Measurements from ENCODE around the gene RNF157.
A peak's percentile ranks its signal among the peaks of the same experiment; 100 is the strongest.

Gene RNF157

DNA sequence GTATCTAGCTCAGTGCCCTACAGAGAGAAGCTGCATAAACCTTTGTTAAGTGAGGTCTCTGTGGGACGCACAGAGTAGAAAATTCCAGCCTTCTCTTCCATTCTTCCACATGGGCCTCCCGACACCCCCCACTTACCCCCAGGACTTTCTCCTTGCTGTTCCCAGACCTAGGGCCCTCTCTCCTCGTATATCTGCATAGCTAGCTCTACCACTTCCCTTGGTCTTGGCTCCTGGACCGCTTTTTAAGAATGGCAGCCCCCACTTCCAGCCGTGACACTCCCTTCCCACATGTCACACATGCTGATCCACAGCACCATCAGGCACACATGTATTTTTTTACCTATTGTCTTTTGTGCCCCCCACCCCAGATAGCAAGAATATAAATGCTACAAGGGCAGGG lies 82.5 kb downstream of the RNF157 start:
- DNase-seq (ENCODE audit: low spot score), result no peak

DNA sequence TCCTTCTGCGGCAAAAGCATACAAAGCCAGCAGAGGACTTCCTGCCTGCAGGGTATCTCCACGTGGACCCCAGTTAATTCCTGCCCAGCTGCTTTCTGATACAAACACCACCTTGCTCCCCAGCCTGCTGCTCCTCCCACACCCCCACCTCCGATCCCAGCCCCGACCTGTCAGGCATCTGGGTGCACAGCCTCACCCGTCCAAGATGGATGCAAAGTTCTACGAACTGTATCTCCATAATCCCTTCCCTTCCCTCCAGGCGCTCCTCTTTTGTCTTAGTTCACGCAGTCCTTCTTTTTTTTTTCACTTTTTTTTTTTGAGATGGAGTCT lies 83.7 kb downstream of the RNF157 start:
- no peak for DNase-seq (ENCODE audit: low spot score)

DNA sequence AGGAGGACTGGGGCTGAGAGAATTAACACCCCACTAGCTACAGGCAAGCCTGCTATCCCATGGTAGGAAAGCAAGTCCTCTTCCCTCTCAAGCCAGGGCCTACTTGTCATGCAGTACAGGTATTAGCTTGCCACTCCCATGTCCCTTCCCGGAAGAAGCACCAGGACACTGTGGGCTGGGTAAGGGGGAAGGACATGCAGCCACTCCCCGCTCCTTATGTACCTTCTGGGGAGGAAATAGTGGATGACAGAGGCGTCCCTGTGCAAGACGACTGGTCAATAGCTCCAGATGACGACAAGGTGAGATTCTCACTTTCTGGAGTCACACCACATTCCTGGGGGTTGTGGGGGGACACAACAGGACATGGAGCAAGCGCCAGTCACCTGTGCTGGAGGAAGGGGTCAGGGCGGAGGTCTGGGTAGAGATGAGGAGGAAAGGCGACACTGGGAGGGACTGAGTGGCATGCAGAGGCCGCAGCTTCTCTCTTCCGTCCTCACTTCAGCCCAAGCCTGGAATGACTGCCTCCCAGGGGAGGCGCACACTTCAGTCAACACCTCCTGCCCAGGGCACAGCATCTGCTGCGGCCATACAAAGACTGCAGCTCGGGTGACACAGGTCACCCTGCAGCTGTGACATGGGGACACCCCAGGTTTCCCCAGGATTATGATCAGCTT lies 84.2 kb downstream of the RNF157 start:
- DNase-seq (ENCODE audit: low spot score), result no peak

DNA sequence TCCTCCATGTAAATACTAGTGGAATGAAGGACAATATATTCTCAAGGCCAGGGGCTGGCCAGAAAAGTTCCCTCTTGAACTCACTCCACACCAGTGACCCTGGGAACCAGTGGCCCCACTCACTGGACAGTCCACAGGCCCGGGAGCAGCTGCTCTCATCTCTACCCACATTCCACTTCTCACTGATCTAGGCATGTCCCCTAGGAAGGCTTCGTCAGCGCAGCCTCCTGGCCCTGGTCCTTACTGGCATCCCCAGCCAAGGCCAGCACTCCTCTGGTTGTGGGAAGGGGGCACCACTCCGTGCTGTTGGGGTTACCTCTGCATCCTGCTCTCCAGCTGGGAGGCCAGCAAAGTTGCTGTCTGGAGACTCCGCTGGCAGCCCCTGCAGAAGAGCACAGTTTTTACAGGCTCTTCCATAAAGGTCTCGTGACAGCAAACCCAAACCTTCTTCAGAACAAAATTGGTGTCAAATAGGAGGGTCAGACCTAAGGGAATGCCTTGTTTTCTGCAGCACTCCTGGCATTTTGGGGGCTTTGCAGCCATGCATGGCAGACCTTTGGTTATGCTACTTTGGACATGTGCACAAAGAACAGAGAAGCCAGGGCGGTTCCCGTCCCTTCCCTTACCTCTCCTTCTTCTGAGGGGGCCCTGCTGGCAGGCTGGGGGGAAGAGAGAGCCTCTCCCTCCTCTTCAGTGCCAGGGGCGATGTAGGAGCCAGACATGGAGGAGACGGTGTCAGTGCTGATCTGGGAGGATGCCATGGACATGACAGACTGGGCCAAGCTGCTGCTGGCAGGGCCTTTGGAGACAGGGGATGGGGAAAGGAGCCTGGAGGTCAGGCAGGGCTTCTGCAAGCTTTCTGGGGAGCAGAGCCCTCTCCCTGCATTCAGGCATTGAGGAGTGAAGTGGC lies 85.1 kb downstream of the RNF157 start:
- DNase-seq (ENCODE audit: low spot score), result no peak

DNA sequence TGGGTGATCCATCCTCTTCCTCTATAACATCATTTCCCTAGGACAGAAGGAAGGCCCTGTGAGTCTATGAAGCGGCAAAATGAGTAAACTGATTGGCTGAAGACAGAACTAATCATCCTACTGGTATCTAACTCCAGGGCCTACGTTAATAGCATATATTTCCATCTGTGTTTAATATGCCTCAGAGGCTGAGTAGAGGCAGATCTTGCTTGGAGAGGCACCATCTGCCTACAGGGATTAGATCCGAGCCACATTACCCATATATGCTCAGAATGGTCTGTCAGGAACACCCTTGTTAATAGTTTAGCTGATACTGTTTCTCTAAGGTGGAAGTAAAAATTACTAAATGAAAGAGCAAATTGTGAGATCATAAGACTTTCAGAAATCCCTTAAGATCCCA lies 86.0 kb downstream of the RNF157 start:
- DNase-seq (ENCODE audit: low spot score), result no peak

DNA sequence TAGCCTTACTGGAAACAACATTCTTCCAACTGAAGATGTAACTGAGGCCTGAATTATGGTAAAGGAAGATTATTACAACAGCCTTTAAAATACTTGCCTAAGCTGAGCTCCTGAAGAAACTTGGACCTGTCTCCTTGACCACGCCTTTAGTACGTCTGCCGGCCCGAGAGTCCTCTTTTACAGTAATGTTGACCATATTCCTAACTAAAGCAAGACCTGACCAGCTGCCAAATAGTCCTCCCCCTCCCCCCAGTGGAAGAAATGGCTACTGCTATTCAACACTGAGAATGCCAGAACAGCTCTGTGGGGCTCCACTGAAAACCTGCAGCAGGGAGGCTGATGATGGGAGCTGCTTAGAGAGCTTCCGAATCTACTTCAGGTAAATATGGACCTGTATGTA lies 86.7 kb downstream of the RNF157 start:
- no peak for DNase-seq (ENCODE audit: low spot score)

DNA sequence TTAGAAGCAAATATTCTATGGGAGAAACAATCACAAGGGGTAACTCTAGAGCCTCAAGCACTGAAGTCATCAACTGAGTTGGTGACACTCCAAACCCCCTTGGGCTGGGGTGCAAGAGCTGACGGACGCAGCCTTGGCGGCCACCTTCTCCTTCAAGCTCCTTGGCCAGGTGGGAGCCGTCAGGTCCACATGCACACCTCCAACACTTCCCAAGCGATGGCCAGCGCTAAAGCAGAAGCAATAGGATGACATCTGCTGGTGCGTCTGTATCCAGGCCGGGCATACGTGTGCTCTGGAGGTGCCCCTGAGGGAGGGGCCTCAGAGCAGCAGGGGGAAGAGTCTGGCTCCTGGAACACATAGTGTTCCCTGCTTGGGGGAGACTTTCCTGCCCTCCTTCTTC lies 87.1 kb downstream of the RNF157 start:
- no peak for DNase-seq (ENCODE audit: low spot score)

DNA sequence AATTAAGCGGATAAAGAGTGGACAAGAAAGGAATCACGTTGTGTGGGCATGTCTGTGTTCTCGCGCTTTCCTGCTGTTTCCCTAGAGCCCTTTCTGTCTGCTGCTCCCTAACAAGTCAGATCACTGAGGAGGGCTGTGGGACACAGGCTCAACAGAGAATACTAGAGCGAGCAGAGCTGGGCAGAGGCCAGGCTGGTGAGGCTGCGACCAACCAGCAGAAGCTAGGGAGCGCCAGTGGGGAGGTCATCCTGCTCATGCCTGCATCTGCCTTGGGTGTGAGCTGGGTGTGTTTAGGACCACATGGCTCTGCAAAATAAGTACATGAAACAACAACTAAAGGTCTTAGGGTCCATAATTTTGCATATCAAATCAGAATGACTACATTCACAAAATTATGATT lies 87.7 kb downstream of the RNF157 start:
- no peak for DNase-seq (ENCODE audit: low spot score)

DNA sequence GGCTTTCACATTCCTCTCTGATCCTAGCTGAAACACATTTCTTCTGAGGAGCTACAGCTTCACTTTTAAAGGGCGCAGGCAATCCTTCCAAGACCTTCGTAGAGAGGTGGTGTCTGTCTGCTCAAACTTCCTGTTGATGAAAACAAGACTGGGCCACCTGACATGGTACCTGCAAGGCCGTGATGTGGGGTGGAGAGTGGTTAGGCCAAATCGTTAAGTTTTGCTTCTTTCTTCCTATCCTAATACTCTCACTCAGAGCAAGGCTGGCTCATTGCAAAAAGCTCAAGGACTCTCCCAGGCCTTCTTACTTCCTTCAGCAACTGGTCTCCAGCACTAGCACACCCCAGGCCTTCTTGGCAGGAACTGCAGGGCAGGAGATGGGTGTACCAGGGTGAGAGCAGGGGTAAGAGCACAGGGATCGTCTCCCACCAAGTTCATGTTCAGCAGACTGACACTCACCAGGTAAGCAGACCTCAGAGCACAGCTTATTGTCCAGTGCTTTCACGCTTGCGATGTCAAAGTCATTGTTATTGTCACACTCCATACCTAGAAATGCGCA lies 88.3 kb downstream of the RNF157 start:
- DNase-seq (ENCODE audit: low spot score), result no peak

DNA sequence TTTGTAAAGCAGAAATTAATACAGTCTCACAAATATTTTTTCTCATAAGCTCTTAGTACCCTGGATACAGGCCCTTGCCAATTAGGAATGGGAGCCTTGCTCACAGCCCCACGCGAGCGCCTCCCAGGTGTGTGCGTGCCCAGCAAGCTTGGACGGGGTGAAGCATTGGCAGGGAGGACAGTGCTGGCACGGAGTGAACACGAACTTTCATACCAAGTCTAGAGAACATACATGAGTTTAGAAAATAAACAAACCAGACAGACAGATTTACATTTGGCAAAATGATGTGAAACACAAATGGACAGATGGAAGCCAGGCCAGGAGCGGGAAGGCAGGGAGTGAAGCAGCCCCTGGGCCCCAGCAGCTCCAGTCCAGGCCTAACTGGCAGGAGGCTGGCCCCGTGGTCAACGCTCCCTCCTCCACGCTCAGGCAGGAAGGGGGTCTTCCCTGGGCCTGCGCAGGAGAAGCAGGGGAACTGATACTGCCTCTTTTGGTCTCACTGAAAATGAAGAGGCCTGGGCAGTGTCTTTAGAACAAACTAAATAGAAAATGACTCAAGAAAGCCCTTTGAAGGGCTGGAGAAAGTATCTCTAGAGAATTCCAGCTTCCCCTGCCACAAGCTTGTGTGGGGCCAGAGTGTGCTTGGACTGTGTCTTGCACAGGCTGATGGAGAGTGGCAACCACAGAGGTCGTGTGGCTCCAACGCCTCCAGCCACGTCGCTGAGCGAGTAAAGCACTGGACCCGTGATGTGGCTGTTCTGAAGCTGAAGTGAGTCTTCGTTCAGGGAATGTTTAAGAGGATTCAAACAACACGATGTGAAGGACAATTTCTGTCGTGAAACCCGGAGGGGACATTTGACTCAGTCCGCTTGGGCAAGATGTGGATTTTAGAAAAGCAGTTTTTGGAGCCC lies 89.3 kb downstream of the RNF157 start:
- DNase-seq (ENCODE audit: low spot score), result no peak

DNA sequence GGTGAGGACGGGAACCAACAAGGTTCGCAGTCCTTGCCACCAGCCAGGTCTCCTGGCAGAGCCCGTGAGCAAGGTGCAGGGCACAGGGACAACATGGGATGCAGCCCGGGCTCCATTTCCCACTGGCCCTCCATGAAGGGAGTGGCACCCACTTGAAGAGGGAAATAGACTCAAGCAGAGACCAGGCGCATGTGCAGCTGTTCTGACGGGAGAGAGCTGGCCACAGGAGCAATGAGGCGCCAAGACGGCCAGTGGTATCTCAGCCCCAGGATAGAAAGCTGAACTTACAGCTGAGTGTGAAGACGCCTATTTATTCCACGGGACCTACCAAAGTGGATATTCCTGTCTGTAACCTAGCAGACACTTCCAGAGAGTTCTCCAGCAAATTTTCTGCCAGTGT lies 91.1 kb downstream of the RNF157 start:
- DNase-seq (ENCODE audit: low spot score), result no peak

DNA sequence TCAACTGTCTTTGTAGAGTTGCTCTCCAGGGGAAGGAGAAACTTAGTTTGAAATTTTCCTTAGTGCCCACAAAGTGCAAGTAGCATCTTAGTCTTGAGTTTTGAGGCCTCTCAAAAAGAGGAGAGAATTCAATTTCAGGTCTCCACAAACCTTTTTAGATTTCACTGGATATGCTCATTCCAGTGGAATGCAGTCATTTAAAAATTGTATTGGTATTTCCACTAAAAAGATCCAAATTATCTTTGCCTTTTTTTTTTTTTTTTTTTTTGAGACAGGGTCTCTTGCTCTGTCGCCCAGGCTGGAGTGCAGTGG lies 92.3 kb downstream of the RNF157 start:
- DNase-seq (ENCODE audit: low spot score), result no peak

DNA sequence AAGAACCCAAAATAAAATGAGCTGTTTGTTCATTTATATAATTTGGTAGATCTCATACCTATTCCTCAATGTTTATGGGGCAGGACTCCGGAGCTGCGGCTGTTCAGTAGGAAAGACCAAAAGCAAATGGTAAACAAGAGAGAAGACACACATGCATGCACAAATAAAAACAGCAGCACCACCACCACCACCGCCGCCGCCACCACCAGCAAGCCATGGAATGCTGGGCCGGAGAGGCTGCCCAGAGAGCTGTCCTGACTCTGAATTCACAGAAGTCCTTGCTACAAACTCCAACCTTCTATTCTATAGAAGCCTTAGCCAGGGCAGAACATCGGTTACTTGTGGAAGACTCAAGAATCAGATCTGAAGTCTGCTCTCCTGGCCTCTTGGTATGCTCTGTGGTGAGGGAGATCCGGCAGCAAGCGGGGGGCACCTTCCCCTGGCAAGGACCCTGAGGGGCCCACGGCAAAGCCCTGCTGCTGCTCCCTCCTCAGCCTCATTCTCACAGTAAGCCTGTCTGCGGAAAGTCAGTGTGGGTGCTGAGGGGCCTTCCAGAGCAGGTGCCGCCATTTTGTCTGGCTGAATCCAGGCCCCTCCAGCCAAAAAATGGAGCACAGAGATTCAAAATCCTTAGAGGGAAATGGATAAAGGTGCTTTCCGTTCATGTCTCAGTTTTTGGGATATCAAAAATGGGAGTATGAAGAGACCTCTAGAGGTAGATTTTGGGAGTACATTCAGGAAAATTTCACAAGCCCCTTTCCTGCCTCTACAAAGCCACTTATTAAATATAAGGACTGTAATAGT lies 92.9 kb downstream of the RNF157 start:
- DNase-seq (ENCODE audit: low spot score), result no peak

DNA sequence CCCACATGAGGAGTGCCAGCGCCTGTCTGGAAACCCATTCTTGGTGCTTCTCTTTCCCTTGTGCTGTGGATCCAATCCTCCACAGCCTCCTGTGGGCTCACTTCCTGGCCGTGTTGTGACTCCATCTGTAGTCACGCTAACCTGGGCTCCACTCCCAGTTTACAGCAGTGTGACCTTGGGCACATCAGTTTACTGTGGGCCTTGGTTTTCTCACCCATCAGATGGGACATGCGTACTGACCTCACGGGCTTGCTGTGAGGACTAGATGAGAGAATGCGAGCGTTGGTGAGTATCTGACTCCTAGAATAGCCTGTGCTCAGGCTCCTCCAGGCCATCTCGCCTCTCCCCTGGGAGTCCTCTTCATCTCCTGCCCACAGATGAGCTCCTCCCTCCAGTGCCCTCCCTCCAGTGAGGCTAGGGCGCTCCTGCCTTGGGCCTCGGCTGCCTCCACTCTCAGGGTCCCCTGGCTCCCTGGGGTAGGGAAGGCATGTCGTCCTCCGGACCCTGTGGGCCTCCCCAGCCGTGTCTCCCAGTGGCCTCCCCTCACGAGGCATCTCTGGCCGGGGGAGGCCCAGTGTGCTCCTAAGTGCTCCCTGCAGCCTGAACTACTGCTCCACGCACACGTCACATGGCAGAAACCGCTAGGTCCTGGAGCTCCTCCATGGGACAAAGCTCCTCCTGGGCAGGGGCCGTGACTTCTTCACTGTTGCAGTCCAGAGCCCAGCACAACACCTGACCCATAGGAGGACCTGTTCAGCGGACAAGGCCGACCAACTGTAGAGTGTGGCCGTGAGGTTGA lies 94.0 kb downstream of the RNF157 start:
- DNase-seq (ENCODE audit: low spot score), result no peak

DNA sequence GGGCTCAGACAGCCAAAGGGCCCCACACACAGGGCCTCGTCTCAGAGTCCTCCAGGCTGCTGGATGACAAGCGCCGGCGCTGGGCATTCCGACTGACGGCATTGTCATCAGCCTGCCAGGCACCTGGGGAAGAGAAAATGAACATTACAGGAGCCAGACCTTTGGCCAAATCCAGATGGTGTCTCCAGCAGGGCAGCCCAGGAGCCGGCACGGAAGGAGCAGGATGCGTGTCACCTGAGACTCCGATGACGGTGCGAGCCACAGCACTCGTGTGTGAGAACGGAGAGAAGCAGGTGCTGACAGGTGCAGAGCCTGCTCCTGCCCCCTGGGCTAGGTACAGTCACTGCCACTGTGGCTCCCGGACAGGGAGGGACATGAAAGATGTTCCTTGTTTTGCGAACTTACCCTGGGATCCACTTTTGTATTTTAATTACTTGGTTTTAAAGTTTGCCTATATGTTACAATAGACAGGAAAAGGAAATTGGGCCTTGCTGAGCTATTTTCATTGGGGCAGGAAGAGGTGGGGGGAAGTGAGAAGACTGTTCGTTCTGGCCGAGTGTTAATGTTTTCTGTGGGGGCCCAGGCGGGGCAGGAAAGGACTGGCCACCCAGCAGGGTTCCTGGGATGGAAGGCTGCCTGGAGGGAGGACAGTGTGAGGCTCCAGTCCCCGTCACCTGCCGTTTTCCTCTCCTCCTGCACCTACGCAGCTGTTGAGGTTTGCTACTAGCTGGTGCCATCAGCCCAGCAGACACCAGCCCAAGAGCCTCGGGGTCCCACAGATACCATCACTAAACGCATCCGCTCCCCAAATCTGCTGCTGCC lies 94.9 kb downstream of the RNF157 start:
- no peak for DNase-seq (ENCODE audit: low spot score)

DNA sequence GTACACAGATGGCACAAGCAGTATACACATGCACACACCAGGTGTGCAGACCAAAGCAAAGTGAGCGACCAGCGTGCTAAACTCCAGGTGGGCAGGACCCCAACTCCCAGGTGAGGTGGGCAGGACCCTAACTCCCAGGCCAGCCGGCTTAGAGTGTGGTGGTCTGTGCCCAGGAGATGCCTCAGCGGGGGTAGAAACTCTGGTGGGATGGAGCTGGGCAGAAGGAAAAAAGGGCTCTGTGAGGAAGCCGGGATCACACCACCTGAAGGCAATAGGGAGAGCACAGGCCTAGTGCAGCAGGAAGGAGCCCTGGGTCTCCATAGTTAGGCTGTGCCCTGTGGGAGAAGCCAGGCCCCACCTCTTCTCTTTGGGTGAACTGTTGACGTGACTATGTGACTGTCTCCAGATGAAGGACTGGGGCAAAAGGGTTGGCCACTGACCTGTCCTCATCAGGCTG lies 97.7 kb downstream of the RNF157 start:
- DNase-seq (ENCODE audit: low spot score), result no peak

DNA sequence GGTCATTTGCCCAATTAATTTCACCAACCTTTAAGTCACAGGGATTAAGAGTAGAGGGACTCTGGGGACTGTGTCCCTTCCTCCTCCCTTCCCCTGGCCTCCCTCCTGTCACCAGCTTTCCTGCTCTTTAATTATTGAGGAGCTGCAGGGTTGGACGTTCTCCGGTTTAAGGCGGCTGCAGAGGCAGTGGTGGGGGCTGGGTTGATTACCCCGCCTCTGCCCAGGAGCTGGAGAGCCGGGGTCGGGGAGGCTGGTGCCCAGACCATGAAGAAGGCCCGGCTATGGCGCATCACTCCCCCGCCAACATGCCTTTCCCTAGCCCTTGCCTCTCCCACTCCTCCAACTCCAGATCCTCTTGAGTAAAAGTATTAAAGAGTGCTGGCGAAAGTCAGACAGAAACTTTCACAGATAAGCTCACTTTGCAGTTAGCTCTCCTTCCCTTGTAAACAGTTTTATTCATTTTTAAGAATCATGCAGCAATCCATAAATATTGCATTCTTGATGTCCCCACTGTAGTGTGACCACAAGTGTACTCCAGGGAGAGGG lies 98.2 kb downstream of the RNF157 start:
- DNase-seq (ENCODE audit: low spot score), result peak; percentile 74

DNA sequence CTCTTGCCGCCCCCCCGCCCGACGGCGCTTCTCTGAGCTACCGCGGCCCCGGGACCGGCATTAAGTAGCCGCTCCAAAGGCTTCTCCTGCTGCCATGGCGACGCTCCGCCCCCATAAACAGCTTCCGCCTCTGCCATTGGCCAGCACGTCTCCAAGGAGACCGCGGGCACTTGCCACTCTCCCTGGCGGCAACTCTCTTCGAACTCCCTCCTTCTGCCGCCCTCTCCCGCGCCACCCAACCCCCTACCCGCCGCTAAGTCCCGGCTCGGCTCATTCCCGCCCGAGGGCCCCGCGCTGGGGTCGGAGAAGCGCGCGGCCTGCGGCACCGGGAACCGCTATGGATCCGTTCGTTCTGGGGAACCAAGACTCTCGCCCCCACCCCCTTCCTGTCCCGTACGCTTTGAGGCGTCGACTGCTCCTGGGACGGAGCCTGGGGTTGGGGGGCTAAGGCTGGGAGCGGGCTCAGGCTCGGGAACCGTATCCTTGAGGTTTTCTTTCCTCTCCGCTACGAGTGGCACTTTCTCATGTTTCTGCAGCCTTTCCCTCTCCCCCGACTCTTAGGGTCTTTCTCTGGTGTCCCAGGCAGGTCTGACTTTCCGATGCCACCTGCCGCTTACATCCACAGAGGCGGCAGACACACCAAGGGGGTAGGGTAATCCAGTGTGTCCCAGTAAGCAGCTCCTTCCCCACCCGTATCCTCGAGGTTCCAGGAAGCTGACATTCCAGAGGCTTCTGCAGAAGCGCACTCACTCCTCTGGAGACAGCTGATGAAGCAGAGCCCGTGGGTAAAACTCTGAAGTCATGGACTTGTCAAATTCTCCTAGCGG lies 98.9 kb downstream of the RNF157 start, which contains the start of gene FOXJ1:
FOXJ1 (minus strand) TSS at position 34 of the 827 bp plus-strand sequence. CDS start 850 bp downstream, outside the sequence.
- peak; percentile 100 for DNase-seq (ENCODE audit: low spot score)
